ENCODE measurements around the gene TBC1D19.

GRCh38 chr4:26576231-26576739, 7.6 kb upstream of the TBC1D19 start:
- TF ChIP-seq CTCF (IDR thresholded peaks at IDR 0.05; ENCODE audit: low read depth, low read length) (no peak), EZH2phosphoT487 (IDR thresholded peaks at IDR 0.05; ENCODE audit: low read depth) (no peak)

All from OCI-LY3 (cell line).